GM19463 (cell line): ENCODE data around the gene LRP11.
"Not testable (repeated sequence)": the region's sequence is repeated elsewhere in the genome, so short reads cannot be mapped to it uniquely, and the experiment has no call there.

Source experiments
- ATAC-seq: cut with Tn5 transposase; IDR thresholded peaks from one replicate; pipeline ENCODE4 v1.9.1; 2021; ENCODE audit warnings: mild to moderate bottlenecking, moderate library complexity; ENCODE audit not compliant: unreplicated experiment

Gene LRP11

DNA sequence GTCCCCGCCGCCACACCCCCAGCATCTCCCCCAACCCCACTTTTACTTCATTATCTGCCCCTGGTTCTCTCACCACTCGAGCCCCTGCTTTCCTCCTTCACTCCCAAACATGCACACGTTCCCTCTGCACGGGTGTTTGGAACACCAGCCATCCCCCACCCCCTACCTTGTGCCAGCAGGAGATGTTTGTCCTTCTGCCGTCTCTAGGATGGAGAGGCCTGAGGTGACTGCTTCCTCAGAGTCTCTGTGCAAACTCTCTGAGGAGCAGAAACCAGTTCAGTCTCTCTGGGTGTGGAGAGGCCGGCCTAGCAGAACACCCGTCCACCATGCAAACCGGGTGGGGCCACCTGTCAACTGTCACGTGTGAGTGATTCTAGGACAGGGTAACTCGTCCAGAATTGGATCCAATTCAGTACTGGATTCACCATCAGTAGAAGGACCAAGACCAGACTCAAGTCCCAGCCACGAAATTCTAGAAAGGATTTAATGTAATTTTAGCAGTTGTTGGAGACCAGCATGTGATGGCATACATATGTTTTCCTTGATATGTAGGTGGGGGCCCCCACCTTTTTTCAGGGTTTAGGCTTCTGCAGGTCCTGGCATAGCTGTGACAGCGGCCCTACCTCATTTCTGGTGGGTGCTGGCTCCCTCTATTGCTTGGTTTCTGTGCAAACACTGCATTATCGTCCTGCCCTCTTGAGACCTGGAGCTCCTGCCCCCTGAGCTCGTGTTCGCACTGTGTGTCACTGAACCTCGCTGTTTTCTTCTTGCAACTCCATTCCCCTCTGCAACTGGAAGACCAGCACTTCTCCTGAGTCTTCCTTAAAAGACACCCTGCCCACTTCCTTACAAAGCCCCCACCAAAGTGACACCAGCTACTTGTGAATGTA lies 33.9 kb upstream of the LRP11 start, which contains the start of gene RAET1E:
Gene RAET1E (minus strand): TSS at position 259 of the 890 bp plus-strand sequence. CDS start 7,212 bp downstream, outside the sequence.
- ATAC-seq = no peak

DNA sequence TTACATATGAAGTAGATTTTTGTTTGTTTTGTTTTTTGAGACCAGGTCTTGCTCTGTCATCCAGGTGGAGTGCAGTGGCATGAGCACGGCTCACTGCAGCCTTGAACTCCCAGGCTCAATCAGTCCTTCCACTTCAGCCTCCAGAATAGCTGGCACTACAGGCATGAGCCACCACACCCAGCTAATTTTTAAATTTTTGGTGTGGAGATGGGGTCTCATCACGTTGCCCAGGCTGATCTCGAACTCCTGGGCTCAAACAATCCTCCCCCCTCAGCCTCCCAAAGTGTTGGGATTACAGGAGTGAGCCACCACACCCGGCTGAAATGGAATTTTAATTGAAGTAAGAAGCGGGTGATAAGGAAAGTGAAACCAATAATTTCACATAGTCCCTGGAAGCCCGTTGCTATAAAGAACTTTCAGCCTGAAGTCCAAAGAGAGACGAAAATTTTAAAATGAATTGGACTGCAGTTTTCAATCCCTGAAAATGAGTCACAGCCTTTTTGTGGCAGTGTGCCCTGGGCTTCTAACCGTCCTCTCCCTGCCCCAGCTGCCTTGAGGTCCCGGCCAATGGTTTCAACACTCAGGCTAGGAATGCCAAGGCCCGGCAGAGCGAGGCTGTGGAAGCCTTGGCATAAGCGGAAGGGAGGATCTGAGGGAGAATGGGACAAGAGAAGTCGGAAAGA lies 33.0 kb upstream of the LRP11 start:
- ATAC-seq = no peak

DNA sequence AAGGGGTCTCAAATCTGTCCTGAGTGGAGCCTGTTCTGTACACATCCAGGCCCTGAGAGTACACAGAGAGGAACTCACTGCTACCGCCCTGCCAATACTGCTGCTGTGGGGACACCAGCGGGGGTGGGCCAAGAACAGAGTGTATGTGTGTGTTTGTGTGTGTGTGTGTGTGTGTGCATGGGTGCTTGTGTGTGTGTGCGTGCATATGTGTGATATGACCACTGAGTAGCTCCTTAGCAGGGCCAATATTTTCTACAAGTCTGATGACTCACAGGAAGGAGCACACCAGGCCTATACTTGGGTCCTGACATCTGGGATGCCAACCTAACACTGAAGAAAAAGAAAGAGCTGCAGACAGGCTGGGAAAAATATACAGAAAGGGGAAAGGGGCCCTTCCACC lies 32.3 kb upstream of the LRP11 start:
- no peak for ATAC-seq

DNA sequence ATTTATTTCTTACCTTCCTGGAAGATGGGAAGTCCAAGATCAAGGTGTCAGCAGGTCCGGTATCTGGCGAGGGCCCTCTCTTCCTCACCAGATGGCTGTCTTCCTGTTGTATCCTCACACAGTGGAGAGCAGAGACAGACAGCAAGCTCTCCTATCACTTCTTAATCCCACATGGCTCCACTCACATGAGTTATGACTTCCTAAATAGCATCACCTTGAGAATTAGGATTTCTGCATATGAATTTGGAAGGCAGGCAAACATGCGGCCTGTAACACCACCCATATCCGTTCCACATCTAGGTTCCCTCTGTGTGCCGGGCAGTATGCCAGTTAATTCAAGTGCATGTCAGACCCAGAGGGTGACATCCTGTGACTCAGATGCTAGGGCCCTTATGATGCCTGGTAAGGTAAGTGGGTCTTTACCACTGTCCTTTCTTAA lies 31.7 kb upstream of the LRP11 start:
- ATAC-seq = no peak

DNA sequence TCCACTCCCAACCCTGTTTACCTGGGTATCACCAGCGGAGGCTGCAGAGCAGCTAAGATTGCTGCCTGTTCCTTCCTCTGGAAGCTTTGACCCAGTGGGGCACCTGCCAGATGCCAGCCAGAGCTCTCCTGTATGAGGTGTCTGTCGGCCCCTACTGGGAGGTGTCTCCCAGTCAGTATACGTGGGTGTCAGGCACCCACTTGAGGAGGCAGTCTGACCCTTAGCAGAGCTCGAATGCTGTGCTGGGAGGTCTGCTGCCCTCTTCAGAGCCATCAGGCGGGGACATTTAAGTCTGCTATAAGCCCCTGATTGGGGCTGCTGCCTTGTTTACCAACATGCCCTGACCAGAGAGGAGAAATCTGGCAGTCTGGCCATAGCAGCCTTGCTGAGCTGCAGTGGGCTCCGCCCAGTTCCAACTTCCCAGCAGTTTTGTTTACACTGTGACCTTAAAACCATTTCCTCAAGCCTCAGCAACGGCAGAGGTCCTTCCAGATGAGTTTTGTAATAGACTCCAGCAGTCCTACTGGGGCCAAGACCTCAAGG lies 31.0 kb upstream of the LRP11 start:
- ATAC-seq = no peak

DNA sequence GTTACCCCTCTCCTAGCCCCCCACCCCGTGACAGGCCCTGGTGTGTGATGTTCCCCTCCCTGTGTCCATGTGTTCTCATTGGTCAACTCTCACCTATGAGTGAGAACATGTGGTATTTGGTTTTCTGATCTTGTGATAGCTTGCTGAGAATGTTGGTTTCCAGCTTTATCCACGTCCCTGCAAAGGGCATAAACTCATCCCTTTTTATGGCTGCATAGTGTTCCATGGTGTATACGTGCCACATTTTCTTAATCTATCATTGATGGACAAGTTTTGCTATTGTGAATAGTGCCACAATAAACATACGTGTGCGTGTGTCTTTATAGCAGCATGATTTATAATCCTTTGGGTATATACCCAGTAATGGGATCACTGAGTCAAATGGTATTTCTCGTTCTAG lies 27.7 kb upstream of the LRP11 start:
- not testable (repeated sequence) for ATAC-seq

DNA sequence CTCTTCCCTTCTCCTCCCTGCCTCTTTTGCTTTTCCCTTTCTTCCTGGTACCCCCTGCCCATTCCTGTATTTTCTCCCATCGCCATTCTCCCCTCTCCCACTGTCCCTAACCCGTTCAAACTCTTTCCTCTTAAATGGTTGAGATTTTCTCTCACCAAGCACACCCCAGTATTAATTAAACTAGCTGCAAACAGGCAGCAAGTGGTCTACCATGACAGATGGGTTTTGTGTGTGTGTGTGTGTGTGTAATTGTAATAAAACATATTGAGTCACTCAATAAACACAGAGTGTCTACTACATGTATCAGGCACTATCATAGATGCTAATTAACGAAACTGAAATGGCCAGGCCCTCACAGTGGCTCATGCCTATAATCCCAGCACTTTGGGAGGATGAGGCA lies 27.1 kb upstream of the LRP11 start:
- no peak for ATAC-seq

DNA sequence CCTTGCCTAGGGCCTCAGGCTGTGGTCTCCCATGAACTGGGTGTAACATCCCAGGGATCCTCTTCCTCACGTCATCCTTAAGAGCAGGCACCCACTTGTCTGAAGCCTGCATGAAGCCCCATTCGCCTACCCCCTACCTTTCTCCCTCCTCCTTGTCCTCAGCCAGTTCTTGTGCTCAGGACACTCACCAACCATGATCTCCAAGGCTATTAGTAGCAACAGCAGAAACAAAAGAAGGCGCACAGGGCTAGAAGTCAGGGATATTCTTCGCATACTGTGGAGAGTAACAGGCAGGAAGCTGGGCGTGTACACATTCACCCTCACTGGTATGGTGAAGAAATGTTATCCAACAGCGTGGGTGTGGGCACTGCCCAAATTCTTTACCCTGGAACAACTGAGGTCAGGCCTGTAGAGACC lies 26.5 kb upstream of the LRP11 start:
- no peak for ATAC-seq

DNA sequence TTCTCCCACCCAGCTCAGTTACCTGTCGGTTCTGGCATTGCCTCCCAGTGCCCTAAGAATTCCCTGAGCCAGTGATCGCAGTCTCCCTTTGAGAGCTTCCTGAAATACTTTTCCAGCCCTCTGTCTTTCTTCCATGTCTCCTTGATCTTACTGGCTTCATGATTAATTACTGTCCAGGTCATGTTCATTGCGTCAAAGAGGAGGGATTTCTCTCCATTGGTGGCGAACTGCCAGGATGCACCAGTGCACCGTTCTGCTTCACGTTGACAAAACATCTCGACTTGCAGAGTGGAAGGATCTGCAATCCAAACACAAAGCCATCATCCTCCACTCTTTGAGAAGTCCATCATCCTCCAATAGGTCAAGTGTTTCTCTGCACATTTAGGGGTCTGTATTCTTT lies 25.2 kb upstream of the LRP11 start:
- ATAC-seq = no peak

DNA sequence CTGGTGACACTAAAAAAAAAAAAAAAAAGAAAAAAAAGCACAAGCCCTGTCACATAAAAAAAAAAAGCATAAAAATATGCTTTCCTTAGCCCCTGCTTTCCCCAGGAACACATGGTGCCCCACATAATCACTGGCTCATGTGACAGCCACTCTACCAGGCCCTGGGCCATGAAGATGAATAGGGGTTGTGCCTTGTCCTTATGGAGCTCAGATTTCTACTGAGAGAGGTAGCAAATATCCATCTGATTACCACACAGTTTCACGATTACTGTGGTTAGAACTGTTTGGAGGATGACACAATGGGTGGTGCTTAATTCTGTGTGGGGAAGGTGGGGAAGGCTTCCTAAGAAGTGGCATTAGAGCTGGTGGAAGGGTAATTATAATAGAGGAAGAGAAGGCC lies 24.5 kb upstream of the LRP11 start:
- ATAC-seq = no peak

DNA sequence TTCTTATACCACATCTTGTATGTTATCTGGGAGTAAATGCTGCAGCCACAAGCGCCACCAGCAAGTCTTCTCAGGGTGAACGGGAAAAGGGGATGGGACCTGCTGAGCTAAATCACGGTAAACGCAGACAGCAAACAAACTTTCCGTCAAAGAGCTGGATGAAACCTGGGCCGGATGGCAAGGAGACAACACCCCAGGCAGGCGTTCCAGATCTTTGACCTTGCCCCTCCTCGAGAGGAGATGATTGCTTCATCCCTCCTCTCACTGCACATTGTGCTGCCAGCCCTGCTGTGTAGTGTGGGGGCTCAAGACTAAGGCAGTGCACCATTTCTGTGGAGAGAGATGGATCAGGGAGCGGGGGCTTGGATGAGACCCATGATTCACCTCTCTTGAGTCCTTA lies 23.9 kb upstream of the LRP11 start:
- no peak for ATAC-seq

DNA sequence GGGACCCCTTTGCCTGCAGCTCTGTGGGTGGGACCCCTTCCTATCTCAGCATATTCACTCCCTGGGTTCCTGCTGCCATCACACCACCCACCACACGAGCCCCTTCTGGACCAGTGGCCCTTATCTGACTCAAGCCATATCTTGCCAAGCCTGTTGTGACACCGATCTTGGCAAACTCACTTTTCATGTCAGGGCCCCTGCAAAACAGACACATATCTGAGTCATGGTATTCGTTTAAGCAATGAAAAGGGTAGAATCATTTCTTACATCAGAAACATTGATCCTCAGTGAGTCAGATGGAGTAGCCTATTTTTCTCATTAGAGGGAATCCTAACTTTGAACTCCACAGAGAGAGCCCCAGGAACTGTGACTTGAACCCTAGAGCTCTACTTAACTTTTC lies 23.2 kb upstream of the LRP11 start:
- no peak for ATAC-seq

DNA sequence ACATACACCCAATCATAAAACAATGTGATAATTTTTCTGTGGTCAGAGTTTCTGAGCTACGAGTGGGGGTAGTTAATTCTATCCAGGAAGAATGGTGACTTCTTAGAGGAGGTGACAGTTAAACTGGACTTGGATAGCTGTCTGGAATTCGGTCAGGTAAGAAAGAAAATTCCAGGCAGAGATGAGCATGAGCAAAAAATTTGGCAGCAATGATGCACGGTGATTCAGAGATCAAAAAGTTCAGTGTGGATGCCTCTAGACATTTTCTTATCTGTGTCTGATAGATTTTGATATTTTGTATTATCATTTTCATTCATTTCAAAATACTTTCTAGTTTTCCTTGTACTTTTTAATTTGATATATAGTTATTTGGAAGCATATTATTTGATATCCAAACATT lies 21.7 kb upstream of the LRP11 start:
- ATAC-seq = no peak

DNA sequence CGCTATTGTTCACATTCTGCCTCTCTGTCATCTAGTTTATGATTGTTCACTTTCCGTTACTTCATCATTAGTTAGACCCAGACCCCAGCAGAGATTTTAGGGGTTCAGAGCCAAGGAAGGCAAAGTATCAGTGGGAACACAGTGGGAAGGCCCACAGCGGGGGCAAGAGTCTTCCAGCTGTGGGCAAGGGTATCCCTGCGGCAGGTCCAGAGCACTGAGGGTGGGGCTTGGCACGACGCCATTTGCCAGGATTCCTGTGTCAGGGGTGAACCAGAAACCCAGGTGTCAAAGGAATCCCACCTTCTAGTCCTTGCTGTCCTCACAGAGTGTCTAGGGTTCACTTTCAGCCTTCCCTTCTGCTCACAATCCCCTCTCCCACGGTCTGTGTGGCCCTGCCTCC lies 20.5 kb upstream of the LRP11 start:
- no peak for ATAC-seq

DNA sequence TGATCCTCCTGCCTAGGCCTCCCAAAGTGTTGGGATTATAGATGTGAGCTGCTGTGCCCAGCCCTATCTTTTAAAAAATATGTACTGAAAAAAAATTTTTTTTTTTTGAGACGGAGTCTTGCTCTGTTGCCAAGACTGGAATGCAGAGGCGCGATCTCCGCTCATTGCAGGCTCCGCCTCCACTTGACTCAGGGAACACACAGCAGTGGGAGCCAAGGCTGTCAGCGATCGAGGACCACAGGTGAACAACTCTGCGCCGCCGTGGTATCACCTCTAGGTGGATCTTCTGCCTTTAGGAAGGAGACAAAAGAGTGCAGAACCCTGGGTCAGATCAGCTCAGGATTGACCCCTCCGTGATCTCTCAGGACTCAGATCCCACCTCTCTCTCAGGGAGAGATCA lies 20.1 kb upstream of the LRP11 start:
- ATAC-seq = no peak

DNA sequence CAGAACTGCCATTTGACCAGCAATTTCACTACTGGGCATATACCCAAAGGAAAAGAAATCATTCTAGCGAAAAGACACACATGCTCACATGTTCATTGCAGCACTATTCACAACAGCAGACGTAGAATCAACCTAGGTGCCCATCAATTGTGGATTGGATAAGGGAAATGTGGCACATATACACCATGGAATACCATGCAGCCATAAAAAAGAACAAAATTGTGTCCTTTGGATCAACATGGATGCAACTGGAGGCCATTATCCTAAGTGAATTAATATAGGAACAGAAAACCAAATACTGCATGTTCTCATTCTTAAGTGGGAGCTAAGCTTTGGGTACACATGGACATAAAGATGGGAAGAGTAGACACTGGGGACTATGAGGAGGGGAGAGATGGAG lies 17.7 kb upstream of the LRP11 start:
- no peak for ATAC-seq

DNA sequence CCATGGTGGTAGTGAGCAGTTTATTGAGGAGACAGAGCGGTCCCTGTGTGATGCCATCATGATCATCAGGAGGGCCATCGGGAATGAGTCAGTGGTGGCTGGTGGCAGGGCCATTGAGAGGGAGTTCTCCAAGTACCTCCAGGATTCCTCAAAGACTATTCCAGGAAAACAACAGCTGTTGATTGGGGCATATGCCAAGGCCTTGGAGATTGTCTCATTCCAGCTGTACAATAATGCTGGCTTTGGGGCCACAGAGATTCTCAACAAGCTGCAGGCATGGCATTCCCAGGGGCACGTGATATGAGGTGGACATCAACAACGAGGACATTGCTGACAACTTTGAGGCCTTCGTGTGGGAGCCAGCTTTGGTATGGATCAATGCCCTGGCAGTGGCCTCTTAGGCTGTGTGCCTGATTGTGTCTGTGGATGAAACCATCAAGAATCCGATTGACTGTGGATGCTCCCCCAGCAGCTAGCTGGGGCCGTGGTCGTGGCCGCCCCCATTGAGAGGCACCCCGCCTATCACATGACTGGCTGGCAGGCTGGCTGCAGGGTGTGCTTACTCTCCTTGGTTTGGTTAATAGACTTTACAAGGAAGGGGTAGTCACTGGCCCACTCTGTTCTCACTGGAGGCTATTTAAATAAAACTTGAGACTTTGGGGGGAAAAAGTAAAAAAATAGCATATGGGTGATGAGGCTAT lies 17.1 kb upstream of the LRP11 start:
- no peak for ATAC-seq

DNA sequence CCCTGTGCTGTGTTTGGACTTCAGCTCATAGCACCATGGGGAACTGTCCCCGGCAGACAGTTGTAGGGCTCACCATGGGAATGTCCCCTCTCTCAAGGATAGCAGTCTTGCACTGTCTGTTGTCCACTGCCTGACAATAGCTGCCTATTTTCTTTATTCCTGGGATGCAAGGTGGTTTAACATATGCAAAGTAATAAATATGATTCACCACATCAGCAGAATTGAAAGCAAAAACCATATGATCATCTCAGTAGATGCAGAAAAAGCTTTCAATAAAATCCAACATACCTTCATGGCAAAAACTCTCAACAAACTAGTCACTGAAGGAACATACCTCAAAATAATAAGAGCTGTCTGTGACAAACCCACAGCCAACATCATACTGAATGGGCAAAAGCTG lies 13.5 kb upstream of the LRP11 start:
- no peak for ATAC-seq

DNA sequence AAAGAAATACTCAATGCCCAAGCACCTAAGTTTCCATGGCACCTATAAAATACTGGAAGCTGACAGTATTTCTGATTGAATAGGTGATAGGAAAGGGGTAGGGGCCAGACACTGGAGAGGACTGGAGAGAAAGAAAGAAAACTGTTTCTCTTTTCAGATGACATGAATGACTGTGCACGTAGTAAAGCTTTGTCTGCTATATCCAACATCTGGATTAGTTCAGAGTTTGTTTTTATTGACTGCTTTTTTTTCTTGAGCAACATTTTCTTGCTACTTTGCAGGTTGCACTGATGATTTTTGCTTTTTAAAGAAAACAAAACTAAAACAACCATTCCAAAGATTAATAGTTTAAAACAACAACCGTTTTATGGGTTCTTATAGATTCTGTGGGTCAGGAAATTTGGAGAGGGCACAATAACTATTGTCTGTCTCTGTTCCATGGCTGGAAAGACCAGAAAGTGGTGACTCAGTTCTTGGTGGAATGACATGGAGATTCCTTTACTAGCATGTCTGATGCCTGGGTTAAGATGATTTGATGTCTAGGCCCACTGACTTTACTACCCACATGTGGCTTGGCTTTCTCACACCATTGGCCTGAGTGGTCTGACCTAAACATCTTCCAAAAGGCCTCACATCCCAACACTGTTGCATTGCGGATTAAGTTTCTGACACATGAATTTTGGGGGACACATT lies 12.2 kb upstream of the LRP11 start:
- no peak for ATAC-seq

DNA sequence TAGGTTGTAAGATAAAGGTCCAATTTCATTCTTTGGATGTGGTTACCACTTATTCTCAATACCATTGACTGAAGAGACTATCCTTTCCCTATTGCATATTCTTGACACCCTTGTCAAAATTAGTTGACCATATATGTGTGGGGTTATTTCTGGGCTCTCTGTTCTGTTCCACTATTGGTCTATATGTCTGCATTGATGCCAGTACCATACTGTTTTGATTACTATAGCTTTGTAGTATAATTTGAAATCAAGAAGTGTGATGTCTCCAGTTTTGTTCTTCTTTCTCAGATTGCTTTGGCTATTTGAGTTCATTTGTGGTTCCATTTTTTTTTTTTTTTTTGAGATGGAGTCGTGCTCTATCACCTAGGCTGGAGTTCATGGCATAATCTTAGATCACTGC lies 8.1 kb upstream of the LRP11 start:
- no peak for ATAC-seq

DNA sequence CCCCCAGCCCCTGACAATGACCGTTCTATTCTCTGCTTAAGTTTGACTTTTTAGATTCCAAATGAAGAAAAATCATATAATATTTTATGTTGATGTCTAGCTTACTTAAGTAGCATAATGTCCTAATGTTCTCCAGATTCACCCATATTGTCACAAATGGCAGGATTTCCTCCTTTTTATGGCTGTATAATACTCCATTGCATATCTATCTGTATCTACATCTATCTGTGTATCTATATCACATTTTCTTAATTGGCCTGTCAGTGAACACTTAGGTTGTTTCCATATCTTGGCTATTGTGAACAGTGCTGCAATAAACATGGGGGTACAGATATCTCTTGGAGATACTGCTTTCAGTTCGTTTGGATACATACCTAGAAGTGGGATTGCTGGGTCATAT lies 7.0 kb upstream of the LRP11 start:
- ATAC-seq = no peak
